Dermis microvascular lymphatic vessel endothelial cell (primary cell): ENCODE results near the gene ROGDI. TPM values are rescaled to one million over a fixed set of nuclear protein-coding genes. Genes with fewer than 3 reads are reported as not detected.

Experiments
- DNase-seq, 2 donors: peaks; one replicate each; pipeline versions ENCODE4 v3.0.0 to v3.0.0-alpha.2; 2010; ENCODE audit warnings: low read depth in 2 of 2
- total RNA-seq: library from RNA; depleted of rRNA; stranded (reverse); fragments of >200 nt; gene quantifications from 2 replicates; pipeline ENCODE4 v1.2.1, GENCODE V29; 2014

Gene ROGDI
- total RNA-seq, 1 donor from 2014 or later, result 30.8 TPM

- DNase-seq, result no peak
These were observed 12.2 kb upstream of the ROGDI start for GRCh38 chr16:4814542-4815173.

- DNase-seq, result no peak
These were observed 11.6 kb upstream of the ROGDI start for GRCh38 chr16:4814046-4814445.

- DNase-seq, result no peak
These were observed 11.0 kb upstream of the ROGDI start for GRCh38 chr16:4813251-4814003.

GRCh38 chr16:4811773-4812172, 9.3 kb upstream of the ROGDI start:
- DNase-seq, result no peak

- DNase-seq, result no peak
These were observed 8.8 kb upstream of the ROGDI start for GRCh38 chr16:4811242-4811641.

GRCh38 chr16:4806280-4806679, 3.8 kb upstream of the ROGDI start:
- no peak for DNase-seq

GRCh38 chr16:4805231-4805630, 2.8 kb upstream of the ROGDI start:
- no peak for DNase-seq

GRCh38 chr16:4803898-4804762, 1.7 kb upstream of the ROGDI start:
- DNase-seq, result no peak

- DNase-seq, result no peak
These were observed 990 bp upstream of the ROGDI start for GRCh38 chr16:4803401-4803844.

- DNase-seq, result peak; percentile 64 to 89
These were observed 340 bp upstream of the ROGDI start for GRCh38 chr16:4802659-4803287.

- DNase-seq, result no peak
These were observed 1.1 kb downstream of the ROGDI start for GRCh38 chr16:4801051-4801961.

GRCh38 chr16:4800290-4801041, 2.0 kb downstream of the ROGDI start:
- peak; percentile 20 to 40 for DNase-seq

- DNase-seq, result no peak
These were observed 3.1 kb downstream of the ROGDI start for GRCh38 chr16:4799171-4799855.

- no peak for DNase-seq
These were observed 4.0 kb downstream of the ROGDI start for GRCh38 chr16:4798456-4798855.

- DNase-seq, result no peak
These were observed 4.6 kb downstream of the ROGDI start for GRCh38 chr16:4797805-4798252.

GRCh38 chr16:4796982-4797804, 5.2 kb downstream of the ROGDI start:
- DNase-seq, result no peak

GRCh38 chr16:4795828-4796572, 6.4 kb downstream of the ROGDI start:
- no peak for DNase-seq
